DND-41 (cell line): ENCODE data around the gene CHMP1A.

ENCODE experiments used
- CTCF ChIP-seq: IDR thresholded peaks from 2 replicates; pipeline ENCODE4 v1.5.1; 2012; ENCODE audit warnings: borderline replicate concordance, low read length, moderate library complexity, mild to moderate bottlenecking; ENCODE audit not compliant: poor library complexity, severe bottlenecking; ENCODE audit errors: extremely low read depth
- EZH2 ChIP-seq: IDR thresholded peaks from 3 replicates; pipeline ENCODE4 v1.6.1; 2012; ENCODE audit warnings: borderline replicate concordance, low read depth, mild to moderate bottlenecking, moderate library complexity, low read length, inconsistent platforms; ENCODE audit not compliant: severe bottlenecking

GRCh38 chr16:89695875-89696669 lies 38.6 kb upstream of the CHMP1A start:
- TF ChIP-seq CTCF (no peak), EZH2 (no peak)
